Cortex of kidney (tissue), 1 donor: ENCODE measurements around the gene UBE3C.
"Not testable (repeated sequence)": the region's sequence is repeated elsewhere in the genome, so short reads cannot be mapped to it uniquely, and the experiment has no call there.

ENCODE experiments used
- DNase-seq: peaks from one replicate; lab custom pipeline; 2025; lab: John Stamatoyannopoulos, UW

The UBE3C gene

GRCh38 chr7:157235357-157236333 is 96.9 kb downstream of the UBE3C start:
- DNase-seq, result no peak

DNA sequence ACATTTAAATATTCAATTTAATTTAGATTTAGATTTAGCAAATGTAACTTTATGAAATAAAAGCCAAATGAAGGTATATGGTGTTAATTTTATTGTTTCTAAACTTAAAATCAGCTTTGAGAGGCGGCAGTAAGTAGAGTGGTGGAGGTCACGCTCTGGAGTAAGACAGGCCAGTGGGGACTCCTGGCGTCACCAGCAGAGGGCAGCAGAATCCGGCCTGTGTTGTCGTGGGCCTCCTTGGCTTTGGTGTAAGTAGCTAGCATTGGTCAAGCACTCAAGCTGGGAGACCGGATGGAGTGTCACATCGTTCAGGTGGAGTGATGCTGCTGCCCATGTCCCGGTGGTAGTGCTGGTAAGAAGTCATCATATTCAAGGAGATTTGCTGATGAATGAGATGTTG is 99.4 kb downstream of the UBE3C start:
- no peak for DNase-seq

DNA sequence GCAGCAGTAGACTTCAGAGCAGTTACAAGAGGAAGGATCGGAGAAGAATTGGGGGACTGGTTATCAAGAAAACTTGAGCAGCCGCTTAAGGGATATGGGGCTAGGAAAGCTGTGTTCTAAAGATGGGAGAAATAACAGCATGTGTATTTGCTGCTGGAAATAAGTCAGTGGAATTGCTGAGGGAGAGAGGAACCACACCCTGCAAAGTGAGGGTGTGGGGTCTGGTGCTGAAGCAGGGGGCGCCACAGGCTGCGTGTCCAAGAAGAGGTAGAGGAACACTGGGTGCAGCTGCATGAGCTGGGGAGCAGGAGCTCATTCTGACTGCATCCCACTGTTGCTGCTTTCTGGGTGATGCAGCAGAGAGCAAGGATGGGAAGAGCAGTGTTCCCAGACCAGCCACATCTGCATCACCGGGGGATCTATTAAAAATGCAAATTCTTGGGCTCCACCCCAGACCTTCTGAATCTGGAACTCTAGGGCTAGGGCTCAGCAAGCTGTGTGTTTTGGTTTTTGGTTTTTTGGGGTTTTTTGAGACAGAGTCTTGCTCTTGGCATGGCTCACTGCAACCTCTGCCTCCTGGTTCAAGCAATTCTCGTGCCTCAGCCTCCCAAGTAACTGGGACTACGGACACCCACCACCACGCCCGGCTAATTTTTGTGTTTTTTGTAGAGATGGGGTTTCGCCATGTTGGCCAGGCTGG is 101.0 kb downstream of the UBE3C start:
- no peak for DNase-seq

DNA sequence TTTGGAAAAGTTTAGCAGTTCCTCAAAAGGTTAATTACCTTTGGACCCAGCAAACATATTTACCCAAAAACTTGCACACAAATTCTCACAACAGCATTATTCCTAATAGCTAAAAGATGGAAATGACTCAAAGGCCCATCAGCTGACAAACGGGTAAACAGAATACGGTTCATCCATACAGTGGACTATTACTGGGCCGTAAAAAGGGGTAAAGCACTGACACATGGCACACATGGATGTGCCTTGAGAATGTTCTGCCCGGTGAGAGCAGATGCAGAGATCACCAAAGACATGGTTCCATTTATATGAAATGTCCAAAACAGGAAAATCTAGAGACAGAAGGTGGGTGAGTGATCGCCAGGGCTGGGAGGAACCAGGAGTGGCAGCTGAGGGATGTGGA is 102.9 kb downstream of the UBE3C start:
- DNase-seq, result no peak

GRCh38 chr7:157244516-157245294 is 106.0 kb downstream of the UBE3C start:
- DNase-seq, result no peak

GRCh38 chr7:157246052-157246451 is 107.3 kb downstream of the UBE3C start:
- DNase-seq, result no peak

DNA sequence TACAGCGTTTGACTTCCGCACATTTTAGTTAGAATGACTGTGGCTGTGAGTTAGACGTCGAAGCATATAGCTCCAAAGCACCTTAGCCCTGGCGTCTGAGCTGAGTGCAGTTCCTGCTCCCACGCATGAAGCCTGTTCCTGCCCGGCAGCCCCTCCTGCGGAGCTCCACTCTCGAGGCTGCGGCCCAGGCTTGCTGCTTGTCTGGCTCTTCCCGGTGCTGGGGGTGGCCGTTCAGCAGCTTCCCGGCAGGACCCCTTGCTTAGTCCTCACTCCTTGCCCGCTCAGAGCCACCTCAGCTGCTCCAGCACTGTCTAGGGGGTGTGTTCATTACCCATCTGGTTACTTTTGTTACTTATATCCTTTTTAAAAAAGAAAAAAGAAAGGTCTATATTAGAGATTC is 109.9 kb downstream of the UBE3C start:
- DNase-seq, result no peak

DNA sequence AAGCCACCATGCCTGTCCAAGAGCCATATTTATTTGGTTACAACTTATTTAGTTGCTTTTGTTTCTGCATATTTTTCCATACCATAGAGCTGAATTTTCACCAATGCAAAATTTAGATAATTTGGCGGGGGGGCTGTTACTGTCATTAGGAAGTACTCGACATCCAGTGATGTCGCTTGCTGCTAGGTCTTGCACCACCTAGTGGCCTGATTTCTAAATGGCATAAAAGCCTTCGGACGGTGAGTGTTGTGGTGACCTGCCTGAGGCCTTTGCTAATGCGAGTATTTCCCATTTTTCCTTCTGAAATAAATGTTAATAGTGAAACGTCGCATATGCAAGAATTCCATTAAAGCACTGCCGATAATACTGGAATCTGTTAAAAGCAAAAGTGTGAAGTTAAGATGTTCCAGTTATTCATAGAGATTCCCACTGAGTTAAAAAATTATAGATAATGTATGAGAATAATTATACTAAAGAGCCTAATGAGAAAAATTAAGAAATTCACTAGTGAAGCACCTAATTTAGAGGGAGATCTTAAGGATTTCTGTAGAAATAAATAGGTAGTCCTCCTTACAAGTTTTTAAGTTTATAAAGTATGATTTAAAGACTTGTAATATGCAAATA is 112.0 kb downstream of the UBE3C start:
- DNase-seq, result no peak

DNA sequence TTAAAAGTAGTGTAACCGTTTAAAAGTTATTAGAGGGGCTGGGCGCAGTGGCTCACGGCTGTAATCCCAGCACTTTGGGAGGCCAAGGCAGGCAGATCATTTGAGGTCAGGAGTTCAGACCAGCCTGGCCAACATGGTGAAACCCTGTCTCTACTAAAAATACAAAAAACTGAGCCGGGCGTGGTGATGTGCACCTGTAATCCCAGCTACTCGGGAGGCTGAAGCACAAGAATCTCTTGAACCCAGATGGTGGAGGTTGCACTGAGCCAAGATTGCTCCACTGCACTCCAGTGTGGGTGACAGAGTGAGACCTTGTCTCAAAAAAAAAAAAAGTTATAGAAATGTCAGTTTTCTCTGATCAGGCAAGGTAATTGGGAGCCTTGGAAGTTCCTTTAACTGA is 113.1 kb downstream of the UBE3C start:
- DNase-seq, result not testable (repeated sequence)

- DNase-seq, result no peak
Measured at GRCh38 chr7:157253850-157254249, 115.1 kb downstream of the UBE3C start.

GRCh38 chr7:157254781-157255180 is 116.1 kb downstream of the UBE3C start:
- not testable (repeated sequence) for DNase-seq

DNA sequence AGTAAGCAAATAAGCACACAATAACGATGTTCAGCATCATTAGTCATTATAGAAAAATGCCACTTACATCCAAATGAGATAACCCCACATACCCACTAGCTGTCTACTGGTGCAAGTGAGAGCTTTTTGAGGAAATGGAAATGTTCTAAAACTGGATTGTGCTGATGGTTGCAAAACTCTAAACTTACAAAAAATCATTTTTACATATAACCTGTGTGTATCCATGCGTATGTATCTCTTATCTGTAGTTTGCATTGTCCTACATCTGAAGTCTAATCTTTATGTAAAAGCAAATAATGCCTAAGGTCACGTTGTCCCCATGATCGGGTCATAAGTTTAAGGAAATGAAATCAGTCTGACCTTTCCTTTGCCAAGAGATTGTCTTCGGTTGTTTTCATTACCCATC is 116.5 kb downstream of the UBE3C start:
- no peak for DNase-seq

- DNase-seq, result no peak
Measured at GRCh38 chr7:157263156-157263555, 124.4 kb downstream of the UBE3C start.

GRCh38 chr7:157265051-157265450 is 126.3 kb downstream of the UBE3C start:
- no peak for DNase-seq

- DNase-seq, result no peak
Measured at GRCh38 chr7:157266272-157266671, 127.5 kb downstream of the UBE3C start.

DNA sequence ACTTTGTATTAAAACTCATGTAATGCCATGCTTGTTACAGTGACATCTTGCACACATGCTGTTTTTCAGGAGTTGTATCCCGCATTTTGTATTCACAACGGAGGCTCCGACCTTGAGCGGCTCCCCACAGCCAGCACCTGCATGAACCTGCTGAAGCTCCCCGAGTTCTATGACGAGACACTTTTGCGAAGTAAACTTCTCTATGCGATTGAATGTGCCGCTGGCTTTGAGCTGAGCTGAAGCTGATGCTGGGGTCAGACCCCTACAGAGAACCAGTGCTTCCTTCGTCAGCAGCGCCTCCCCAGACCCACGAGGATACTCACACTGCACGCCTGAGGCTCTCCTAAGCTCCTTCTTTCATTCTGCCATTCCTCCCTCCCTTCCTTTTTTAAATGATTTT is 128.8 kb downstream of the UBE3C start:
- DNase-seq, result no peak

DNA sequence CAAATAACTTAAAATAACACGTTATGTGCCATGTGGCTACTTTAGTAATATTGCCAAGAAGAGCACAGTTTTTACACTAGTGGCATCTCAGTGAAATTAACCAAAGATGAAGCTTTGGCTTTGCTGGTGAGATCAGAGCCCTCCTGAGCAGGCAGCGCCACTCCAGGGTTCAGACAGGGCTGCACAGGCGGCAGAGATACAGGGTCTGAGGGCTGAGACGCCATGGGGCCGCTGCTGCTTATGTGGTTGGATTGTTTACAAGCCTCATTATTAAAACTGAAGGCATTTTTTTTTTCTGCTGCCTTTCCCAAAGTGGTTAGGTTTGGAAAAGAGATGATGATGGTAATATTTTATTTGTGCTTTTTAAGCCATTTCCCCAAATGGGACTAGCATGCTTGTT is 129.2 kb downstream of the UBE3C start:
- no peak for DNase-seq

DNA sequence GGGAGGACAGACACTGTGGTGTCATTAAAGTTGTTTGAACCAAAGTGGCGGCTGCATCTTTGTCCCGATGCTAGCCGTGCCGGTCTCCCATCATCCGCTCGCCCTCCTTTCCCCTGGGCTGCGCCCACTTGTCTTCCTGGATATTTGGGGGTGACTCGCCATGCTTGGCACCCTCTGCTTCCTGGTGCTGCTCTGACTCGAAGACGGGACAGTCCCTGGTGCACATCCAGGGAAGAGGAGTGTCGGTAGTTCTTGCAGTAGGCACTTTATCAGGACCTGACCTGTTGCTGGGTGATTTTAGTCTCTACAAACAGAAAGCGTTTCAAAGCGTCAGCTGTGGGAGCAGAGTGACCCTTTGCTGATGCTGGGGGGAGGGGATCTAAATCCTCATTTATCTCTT is 129.8 kb downstream of the UBE3C start:
- DNase-seq, result no peak

GRCh38 chr7:157269341-157270059 is 130.8 kb downstream of the UBE3C start:
- DNase-seq, result no peak

GRCh38 chr7:157270060-157270444 is 131.3 kb downstream of the UBE3C start:
- no peak for DNase-seq

- DNase-seq, result no peak
Measured at GRCh38 chr7:157271315-157271990, 132.7 kb downstream of the UBE3C start.
